Loucy (cell line): Measurements from ENCODE around the gene FSTL4.

Source experiments
- CTCF ChIP-seq: fragments of 200-600 bp; sonication (generic); conservative IDR thresholded peaks from 2 replicates; pipeline ENCODE4 v1.5.1; 2014; ENCODE audit warnings: mild to moderate bottlenecking, antibody characterized with exemption, low read length
- EZH2phosphoT487 ChIP-seq: fragments of 200-600 bp; IDR thresholded peaks from 2 replicates; pipeline ENCODE4 v1.6.1; 2018; ENCODE audit warnings: antibody characterized with exemption, mild to moderate bottlenecking, moderate library complexity, borderline replicate concordance

- TF ChIP-seq CTCF (no peak), EZH2phosphoT487 (no peak)
These were observed 228.1 kb downstream of the FSTL4 start for GRCh38 chr5:133384120-133384855.
